ENCODE measurements around the gene HOXA9.

DNA sequence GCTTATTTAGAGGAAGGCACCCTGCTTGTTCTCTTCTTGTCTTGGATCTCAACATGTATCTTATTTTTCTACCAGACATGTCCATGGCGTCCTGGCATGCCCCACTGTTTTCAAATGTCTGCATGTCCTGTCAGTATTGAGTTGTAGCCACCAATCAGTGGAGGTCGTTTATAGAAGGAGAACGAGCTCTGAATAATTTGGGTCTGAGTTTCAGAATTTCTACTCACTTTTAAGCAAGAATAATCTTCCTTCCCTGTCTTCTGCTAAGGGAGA, 37.5 kb upstream of the HOXA9 start:
- TF ChIP-seq CTCF (IDR thresholded peaks at IDR 0.05): no peak
- TF ChIP-seq POLR2A (IDR thresholded peaks at IDR 0.05): no peak
